GM12872 (cell line): Measurements from ENCODE around the gene FAM219B.

Experiments used
- CTCF ChIP-seq: IDR thresholded peaks from 3 replicates; pipeline ENCODE4 v1.5.1; 2011; ENCODE audit warnings: low read depth, mild to moderate bottlenecking, low read length, moderate library complexity; ENCODE audit not compliant: insufficient read depth

The FAM219B gene

DNA sequence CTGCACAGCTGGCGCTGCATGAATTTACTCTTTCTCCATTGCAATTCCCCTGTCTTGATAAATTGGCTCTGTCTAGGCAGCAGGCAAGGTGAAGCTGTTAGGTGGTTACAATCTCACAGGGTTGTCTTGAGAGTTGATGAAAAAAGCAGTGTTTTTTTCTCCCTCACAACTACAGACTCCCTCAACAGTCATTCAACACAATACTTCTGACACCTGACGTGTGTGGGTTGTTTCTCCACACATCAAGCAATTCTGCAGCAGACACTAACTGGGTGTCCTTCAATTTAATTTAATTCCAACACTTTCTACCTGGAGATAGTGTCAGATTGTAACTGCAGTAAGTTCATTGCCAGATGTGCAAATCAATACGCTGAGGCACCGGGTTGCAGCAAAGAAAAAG, 28.4 kb downstream of the FAM219B start:
- TF ChIP-seq CTCF, result no peak

GRCh38 chr15:74873756-74874424, 32.8 kb downstream of the FAM219B start:
- TF ChIP-seq CTCF, result no peak

- TF ChIP-seq CTCF, result no peak
Observed at GRCh38 chr15:74873036-74873755, 33.5 kb downstream of the FAM219B start, which contains the start of gene SCAMP2. Gene SCAMP2 (minus strand): TSS chr15:74873365. CDS start chr15:74873255, 110 bp downstream.

DNA sequence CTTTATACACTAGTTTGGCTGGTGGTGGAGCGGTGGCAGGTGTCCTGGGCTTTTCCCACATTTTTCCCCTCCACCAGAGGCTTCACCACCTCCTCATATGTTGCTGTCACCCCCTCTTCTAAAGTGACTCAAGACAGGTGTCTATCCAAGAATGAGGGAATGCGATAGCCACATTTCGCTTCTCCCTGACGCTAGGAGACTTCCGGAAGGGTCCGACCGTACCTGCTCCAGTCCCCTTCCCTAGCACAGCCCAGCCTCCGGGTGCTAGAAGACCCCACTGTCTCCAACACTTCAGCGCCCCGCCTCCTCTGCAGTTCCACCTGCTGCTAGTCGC, 34.0 kb downstream of the FAM219B start:
- TF ChIP-seq CTCF, result no peak

- no peak for TF ChIP-seq CTCF
Observed at GRCh38 chr15:74870436-74871215, 36.0 kb downstream of the FAM219B start.

- TF ChIP-seq CTCF, result no peak
Observed at GRCh38 chr15:74869726-74870407, 36.8 kb downstream of the FAM219B start.

DNA sequence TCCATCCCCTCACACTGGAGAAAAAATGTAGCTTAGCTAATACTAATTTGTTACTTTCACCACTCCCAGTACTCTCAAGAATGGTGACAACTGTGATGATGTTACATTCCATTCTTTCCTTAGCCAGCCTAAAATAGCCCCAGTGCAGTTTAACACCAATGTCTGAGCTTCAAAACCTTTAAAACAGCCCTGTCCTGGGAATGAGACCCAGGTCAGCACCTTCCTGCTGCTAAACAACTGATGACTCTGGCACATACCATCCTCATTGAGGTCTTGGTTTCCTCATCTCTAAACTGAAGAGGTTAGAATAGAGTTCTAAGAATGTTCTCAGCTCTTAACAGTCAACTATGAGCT, 37.3 kb downstream of the FAM219B start:
- no peak for TF ChIP-seq CTCF
